Neuronal stem cell (in vitro differentiated cells): ENCODE measurements around the gene BTBD1.

Experiments used
- DNase-seq: peaks from one replicate; pipeline ENCODE4 v3.0.0-alpha.2; 2013; ENCODE audit warnings: low spot score
- H2AFZ ChIP-seq: one replicate; pipeline ENCODE4 v1.6.1; 2013; ENCODE audit warnings: mild to moderate bottlenecking, low read length, inconsistent platforms
- H2AK5ac ChIP-seq: 2 replicates; pipeline ENCODE4 v1.6.1; 2013; ENCODE audit warnings: low read depth, mild to moderate bottlenecking, inconsistent platforms, low read length, moderate library complexity, mixed read lengths
- H2BK120ac ChIP-seq: 2 replicates; pipeline ENCODE4 v1.6.1; 2013; ENCODE audit warnings: low read depth, mild to moderate bottlenecking, inconsistent platforms, low read length, moderate library complexity, mixed read lengths
- H2BK12ac ChIP-seq: one replicate; pipeline ENCODE4 v1.6.1; 2013; ENCODE audit warnings: low read length, inconsistent platforms
- H2BK15ac ChIP-seq: 2 replicates; pipeline ENCODE4 v1.6.1; 2013; ENCODE audit warnings: mild to moderate bottlenecking, low read length, inconsistent platforms, mixed read lengths
- H2BK5ac ChIP-seq: one replicate; pipeline ENCODE4 v1.6.1; 2013; ENCODE audit warnings: inconsistent platforms, mild to moderate bottlenecking, low read length, moderate library complexity
- H3K14ac ChIP-seq: one replicate; pipeline ENCODE4 v1.6.1; 2013; ENCODE audit warnings: low read length, inconsistent platforms
- H3K18ac ChIP-seq: 2 replicates; pipeline ENCODE4 v1.6.1; 2013; ENCODE audit warnings: low read length, inconsistent platforms
- H3K23ac ChIP-seq: 2 replicates; pipeline ENCODE4 v1.6.1; 2013; ENCODE audit warnings: low read depth, mild to moderate bottlenecking, mixed read lengths, low read length, inconsistent platforms; ENCODE audit not compliant: poor library complexity
- H3K27ac ChIP-seq: replicated peaks from 3 replicates; pipeline ENCODE4 v1.5.1; 2013; ENCODE audit warnings: low read length, inconsistent platforms
- H3K27me3 ChIP-seq, 3 experiments: 2 replicates each; pipeline ENCODE4 v1.6.1; 2013; ENCODE audit warnings: low read length in 3 of 3, mild to moderate bottlenecking in 2 of 3, inconsistent platforms in 1 of 3, low read depth in 1 of 3, mixed read lengths in 1 of 3, moderate library complexity in 1 of 3; ENCODE audit not compliant: control insufficient read depth in 3 of 3, insufficient read depth in 3 of 3
- H3K36me3 ChIP-seq, 2 donors: replicated peaks in 1 of 2; 2 replicates each; pipeline ENCODE4 v1.6.1; 2013; ENCODE audit warnings: low read length in 2 of 2; ENCODE audit not compliant: control insufficient read depth in 2 of 2, insufficient read depth in 2 of 2
- H3K4ac ChIP-seq: 2 replicates; pipeline ENCODE4 v1.6.1; 2013; ENCODE audit warnings: inconsistent platforms, mild to moderate bottlenecking, low read length, moderate library complexity
- H3K4me1 ChIP-seq, 2 donors: 1 replicate in 1 of 2; 2 replicates in 1 of 2; pipeline ENCODE4 v1.6.1; 2013; ENCODE audit warnings: low read length in 2 of 2, low read depth in 1 of 2; ENCODE audit not compliant: control insufficient read depth in 2 of 2, insufficient read depth in 1 of 2
- H3K4me2 ChIP-seq: one replicate; pipeline ENCODE4 v1.6.1; 2013; ENCODE audit warnings: mild to moderate bottlenecking, low read length, inconsistent platforms; ENCODE audit not compliant: insufficient read depth, poor library complexity, severe bottlenecking
- H3K4me3 ChIP-seq, 2 donors: 2 replicates each; pipeline ENCODE4 v1.5.1; 2013; ENCODE audit warnings: low read length in 2 of 2, mild to moderate bottlenecking in 2 of 2, inconsistent platforms in 1 of 2, moderate library complexity in 1 of 2
- H3K79me1 ChIP-seq: one replicate; pipeline ENCODE4 v1.6.1; 2013; ENCODE audit warnings: low read depth, mild to moderate bottlenecking, inconsistent platforms, low read length, moderate library complexity
- H3K9ac ChIP-seq: one replicate; pipeline ENCODE4 v1.6.1; 2013; ENCODE audit warnings: mild to moderate bottlenecking, low read depth, low read length, inconsistent platforms; ENCODE audit not compliant: poor library complexity
- H3K9me3 ChIP-seq, 2 donors: replicated peaks in 1 of 2; 2 replicates each; pipeline versions ENCODE3 to v1.6.1; 2013; ENCODE audit warnings: low read length in 2 of 2, mild to moderate bottlenecking in 2 of 2, inconsistent platforms in 1 of 2, low read depth in 1 of 2, mixed read lengths in 1 of 2, moderate library complexity in 1 of 2; ENCODE audit not compliant: control insufficient read depth in 2 of 2, insufficient read depth in 1 of 2
- H4K8ac ChIP-seq: one replicate; pipeline ENCODE4 v1.6.1; 2013; ENCODE audit warnings: low read depth, mild to moderate bottlenecking, inconsistent platforms, low read length, moderate library complexity
- H4K91ac ChIP-seq: one replicate; pipeline ENCODE4 v1.6.1; 2013; ENCODE audit warnings: low read length, low read depth, mild to moderate bottlenecking, inconsistent platforms; ENCODE audit not compliant: poor library complexity
- WGBS, 2 donors: extraction: QIAGEN DNeasy Blood & Tissue Kit; methylation state at CpG; one replicate each; pipeline ENCODE4 v1.1.7; 2013; ENCODE audit warnings: missing lambda C conversion rate in 2 of 2, mixed read lengths in 1 of 2; ENCODE audit not compliant: insufficient read length in 2 of 2, insufficient replicate concordance in 1 of 2; ENCODE audit errors: extremely low coverage in 2 of 2; 5-methylcytosine and 5-hydroxymethylcytosine counted together

BTBD1 gene

GRCh38 chr15:83107841-83108181, 40.8 kb upstream of the BTBD1 start:
- Histone ChIP-seq H3K79me1 (peaks cover 2% of the 10 kb centered on the region), H2BK12ac (no peak overlapping the region), H3K4ac (no peak overlapping the region), H2AK5ac (peak overlapping the region; percentile 63), H3K14ac (peak overlapping the region; percentile 40), H3K23ac (no peak overlapping the region), H2AFZ (peak overlapping the region; percentile 93), H3K18ac (peak overlapping the region; percentile 65), H3K27ac (no peak overlapping the region), H3K9ac (no peak overlapping the region), H3K4me2 (peak overlapping the region; percentile 81), H2BK120ac (no peak overlapping the region), H4K8ac (no peak overlapping the region), H2BK15ac (peak overlapping the region; percentile 12), H3K4me3 (peak overlapping the region; percentile 42 to 81), H4K91ac (no peak overlapping the region), H3K27me3 (peaks cover 12 to 42% (median 17%) of the 10 kb centered on the region in 3 experiments), H2BK5ac (no peak overlapping the region), H3K36me3 (no peaks in the 10 kb centered on the region), H3K9me3 (peaks cover 0 to 2% of the 10 kb centered on the region in 2 donors), H3K4me1 (no peaks in the 10 kb centered on the region)
- WGBS, 2 donors: no CpG with 5 or more reads among the region's 30 CpGs
- no peak for DNase-seq

- peak within 1 kb of the TSS; percentile 63 for H2AK5ac ChIP-seq
- no peak within 1 kb of the TSS for H2BK12ac ChIP-seq
- H3K4ac ChIP-seq: no peak within 1 kb of the TSS
- H3K4me2 ChIP-seq: peak within 1 kb of the TSS; percentile 81
- peak within 1 kb of the TSS; percentile 42 to 81 for H3K4me3 ChIP-seq
- WGBS, 2 donors: no CpG with 5 or more reads among the region's 97 CpGs
- H3K4me1 ChIP-seq: no peaks in the 10 kb centered on the region
- H3K79me1 ChIP-seq: peaks cover 2% of the 10 kb centered on the region
- H2BK15ac ChIP-seq: peak within 1 kb of the TSS; percentile 12
- H2BK5ac ChIP-seq: no peak within 1 kb of the TSS
- peaks cover 12 to 42% (median 17%) of the 10 kb centered on the region in 3 experiments for H3K27me3 ChIP-seq
- H3K18ac ChIP-seq: peak within 1 kb of the TSS; percentile 65
- no peak within 1 kb of the TSS for H3K27ac ChIP-seq
- peak within 1 kb of the TSS; percentile 93 for H2AFZ ChIP-seq
- no peak within 1 kb of the TSS for H4K8ac ChIP-seq
- no peak for DNase-seq
- no peak within 1 kb of the TSS for H4K91ac ChIP-seq
- peak within 1 kb of the TSS; percentile 40 for H3K14ac ChIP-seq
- H3K9ac ChIP-seq: peak within 1 kb of the TSS; percentile 78
- H3K23ac ChIP-seq: peak within 1 kb of the TSS; percentile 48
- no peak within 1 kb of the TSS for H2BK120ac ChIP-seq
- H3K36me3 ChIP-seq: no peaks in the 10 kb centered on the region
- peaks cover 0 to 2% of the 10 kb centered on the region in 2 donors for H3K9me3 ChIP-seq
These were observed 40.2 kb upstream of the BTBD1 start, which contains the start of gene TM6SF1 for GRCh38 chr15:83106994-83107840. TSS of gene TM6SF1 (plus strand) at chr15:83107645. CDS start at chr15:83107681, 36 bp downstream.

GRCh38 chr15:83105440-83105839, 38.4 kb upstream of the BTBD1 start:
- WGBS, 2 donors: no CpG with 5 or more reads among the region's 1 CpG
- Histone ChIP-seq H3K79me1 (peaks cover 2% of the 10 kb centered on the region), H2AFZ (no peak overlapping the region), H3K9ac (no peak overlapping the region), H3K14ac (no peak overlapping the region), H3K27me3 (peaks cover 12 to 42% (median 17%) of the 10 kb centered on the region in 3 experiments), H3K4me3 (no peak overlapping the region), H2BK120ac (no peak overlapping the region), H3K18ac (no peak overlapping the region), H3K36me3 (no peaks in the 10 kb centered on the region), H2AK5ac (no peak overlapping the region), H3K4ac (no peak overlapping the region), H3K9me3 (no peaks in the 10 kb centered on the region), H2BK15ac (no peak overlapping the region), H3K4me2 (no peak overlapping the region), H3K23ac (no peak overlapping the region), H2BK5ac (no peak overlapping the region), H2BK12ac (no peak overlapping the region), H4K8ac (no peak overlapping the region), H4K91ac (no peak overlapping the region), H3K27ac (no peak overlapping the region), H3K4me1 (no peaks in the 10 kb centered on the region)
- DNase-seq: no peak

DNA sequence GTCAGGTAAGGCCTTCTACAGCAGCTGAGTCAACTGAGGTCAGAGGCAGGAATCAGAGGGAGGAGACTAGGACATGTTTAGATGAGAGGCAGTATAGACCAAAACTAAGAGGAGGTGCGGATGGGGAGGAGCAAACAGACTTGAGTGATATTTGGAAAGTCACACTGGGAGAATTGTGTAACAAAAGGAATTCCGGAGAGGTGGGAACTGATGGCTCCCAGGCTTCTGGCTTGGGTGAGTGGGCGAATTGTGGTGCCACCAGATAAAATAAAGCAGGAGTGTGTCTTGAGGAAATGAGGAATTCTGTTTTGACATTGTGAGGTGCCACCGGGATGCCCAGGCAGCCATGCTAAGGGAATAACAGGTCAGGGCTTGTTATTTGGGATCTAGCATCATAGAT, 37.1 kb upstream of the BTBD1 start:
- no peak overlapping the region for H3K4me2 ChIP-seq
- H3K4ac ChIP-seq: no peak overlapping the region
- no peak overlapping the region for H2BK15ac ChIP-seq
- no peak overlapping the region for H3K4me3 ChIP-seq
- H2BK5ac ChIP-seq: no peak overlapping the region
- H3K4me1 ChIP-seq: peaks cover 2 to 8% of the 10 kb centered on the region in 2 donors
- H3K14ac ChIP-seq: no peak overlapping the region
- H2AK5ac ChIP-seq: no peak overlapping the region
- H3K23ac ChIP-seq: no peak overlapping the region
- H4K8ac ChIP-seq: no peak overlapping the region
- peaks cover 2% of the 10 kb centered on the region for H3K79me1 ChIP-seq
- H2BK120ac ChIP-seq: no peak overlapping the region
- no peak overlapping the region for H3K27ac ChIP-seq
- H3K9me3 ChIP-seq: no peaks in the 10 kb centered on the region
- no peaks in the 10 kb centered on the region for H3K36me3 ChIP-seq
- H4K91ac ChIP-seq: no peak overlapping the region
- no CpG with 5 or more reads among the region's 4 CpGs for WGBS, 2 donors
- no peak for DNase-seq
- H2BK12ac ChIP-seq: no peak overlapping the region
- peaks cover 12 to 32% (median 17%) of the 10 kb centered on the region in 3 experiments for H3K27me3 ChIP-seq
- H2AFZ ChIP-seq: no peak overlapping the region
- H3K18ac ChIP-seq: no peak overlapping the region
- H3K9ac ChIP-seq: no peak overlapping the region
